Hippocampal formation (tissue), 2 donors: Measurements from ENCODE around the gene OLFML2A.

ENCODE experiments used
- DNase-seq, 2 donors: peaks; one replicate each; lab custom pipeline; 2025; lab: John Stamatoyannopoulos, UW

The OLFML2A gene

DNA sequence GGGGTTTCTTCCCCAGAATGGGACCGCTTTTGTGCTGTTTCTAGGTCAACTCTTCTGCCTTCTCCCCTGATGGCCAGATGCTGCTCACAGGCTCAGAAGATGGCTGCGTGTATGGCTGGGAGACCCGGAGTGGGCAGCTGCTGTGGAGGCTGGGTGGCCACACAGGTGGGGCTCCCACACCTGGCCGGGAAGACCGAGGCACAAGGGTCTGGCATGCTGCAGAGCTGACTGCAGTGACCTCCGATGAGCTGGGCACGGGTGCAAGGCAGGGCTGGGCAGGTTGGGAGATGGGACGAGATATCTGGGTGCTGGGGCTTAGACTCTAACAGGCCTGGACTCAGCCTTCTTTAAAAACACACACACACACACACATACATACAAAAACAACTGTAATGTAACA lies 77.2 kb downstream of the OLFML2A start:
- DNase-seq = no peak

DNA sequence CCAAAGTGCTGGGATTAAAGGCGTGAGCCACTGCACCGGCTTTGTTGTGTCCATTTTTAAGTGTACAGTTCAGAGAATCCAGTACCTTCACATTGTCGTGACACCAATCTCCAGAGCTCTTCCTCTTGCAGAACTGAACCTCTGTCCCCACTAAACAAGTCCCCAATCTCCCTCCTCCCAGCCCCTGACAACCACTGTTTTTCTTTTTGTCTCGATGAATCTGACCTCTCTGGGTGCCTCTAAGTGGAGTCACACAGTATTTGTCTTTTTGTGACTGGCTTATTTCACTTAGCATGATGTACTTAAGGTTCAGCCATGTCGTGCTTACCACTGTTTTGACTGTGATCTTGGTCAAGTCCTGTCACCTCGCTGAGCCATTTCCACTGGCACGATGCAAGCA lies 77.9 kb downstream of the OLFML2A start:
- no peak for DNase-seq

DNA sequence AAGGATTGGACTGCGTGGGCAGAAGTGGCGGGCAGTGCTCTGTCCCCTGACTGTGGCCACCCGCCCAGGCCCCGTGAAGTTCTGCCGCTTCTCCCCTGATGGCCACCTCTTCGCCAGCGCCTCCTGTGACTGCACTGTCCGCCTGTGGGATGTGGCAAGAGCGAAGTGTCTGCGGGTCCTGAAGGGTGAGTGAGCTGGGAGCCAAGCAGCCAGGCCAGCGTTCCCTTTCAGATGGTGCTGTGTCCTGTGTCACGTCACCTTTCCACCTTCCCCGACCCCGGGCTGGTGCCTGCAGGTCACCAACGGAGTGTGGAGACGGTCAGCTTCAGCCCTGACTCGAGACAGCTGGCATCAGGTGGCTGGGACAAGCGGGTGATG lies 78.6 kb downstream of the OLFML2A start:
- DNase-seq = no peak

DNA sequence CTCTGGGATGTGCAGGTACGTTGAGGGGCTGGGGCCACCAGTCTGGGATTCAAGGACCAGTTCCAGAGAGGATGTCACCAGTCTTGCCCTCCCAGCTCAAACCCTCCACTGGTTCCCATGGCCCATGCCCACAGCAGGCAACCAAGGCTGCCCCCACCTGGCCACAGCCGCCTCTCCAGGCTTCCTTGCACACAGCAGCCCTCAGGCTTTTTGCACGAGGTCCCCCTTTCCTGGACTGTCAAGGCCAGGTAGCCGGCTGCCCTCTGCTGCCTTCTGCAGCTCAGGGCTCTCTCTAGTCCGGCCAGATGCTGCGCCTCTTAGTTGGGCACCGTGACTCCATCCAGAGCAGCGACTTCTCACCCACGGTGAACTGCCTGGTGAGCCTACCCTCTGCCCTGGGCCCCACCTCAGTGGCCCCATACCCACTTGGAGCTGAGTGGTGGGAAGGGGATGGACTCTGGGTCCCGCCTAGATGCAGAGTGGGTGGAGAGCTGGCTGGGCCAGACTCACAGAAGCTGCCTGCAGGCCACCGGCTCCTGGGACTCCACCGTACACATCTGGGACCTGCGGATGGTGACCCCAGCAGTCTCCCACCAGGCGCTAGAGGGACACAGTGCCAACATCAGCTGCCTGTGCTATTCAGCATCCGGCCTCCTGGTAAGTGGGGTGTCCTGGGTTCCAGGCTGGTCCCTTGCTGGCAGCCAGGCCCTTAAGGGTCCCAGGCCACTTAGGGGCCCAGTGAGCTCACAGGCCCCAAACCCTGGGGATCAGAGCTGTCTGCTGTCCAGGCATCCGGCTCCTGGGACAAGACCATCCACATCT lies 79.2 kb downstream of the OLFML2A start:
- no peak for DNase-seq

DNA sequence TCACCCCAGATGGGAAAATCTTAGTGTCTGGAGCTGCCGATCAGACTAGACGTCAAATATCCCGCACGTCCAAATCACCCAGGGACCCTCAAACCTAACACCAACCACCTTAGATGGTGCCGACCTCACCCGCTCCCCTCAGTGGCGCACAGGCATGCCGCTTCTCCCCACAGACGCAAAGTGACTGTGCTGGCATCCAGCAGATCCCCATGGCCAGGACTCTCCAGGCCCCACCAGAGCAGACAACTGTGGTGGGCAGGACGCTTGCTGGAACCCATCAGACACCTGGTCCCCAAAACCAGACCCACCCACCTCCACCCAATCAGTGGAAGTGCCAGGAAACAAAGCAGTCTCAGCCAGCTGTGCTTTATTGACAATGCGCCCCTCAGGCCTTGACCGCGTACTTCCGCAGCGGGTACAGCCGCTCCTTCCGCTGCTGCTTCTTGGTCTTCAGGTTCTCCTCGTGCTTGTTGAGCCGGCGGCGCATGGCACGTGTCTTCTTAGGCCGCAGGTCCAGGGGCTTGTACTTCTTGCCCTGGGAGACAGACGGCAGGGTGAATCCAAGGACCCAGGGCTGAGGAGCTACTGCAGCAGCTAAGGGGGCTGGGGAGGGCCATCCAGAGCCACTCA lies 80.7 kb downstream of the OLFML2A start:
- no peak for DNase-seq

DNA sequence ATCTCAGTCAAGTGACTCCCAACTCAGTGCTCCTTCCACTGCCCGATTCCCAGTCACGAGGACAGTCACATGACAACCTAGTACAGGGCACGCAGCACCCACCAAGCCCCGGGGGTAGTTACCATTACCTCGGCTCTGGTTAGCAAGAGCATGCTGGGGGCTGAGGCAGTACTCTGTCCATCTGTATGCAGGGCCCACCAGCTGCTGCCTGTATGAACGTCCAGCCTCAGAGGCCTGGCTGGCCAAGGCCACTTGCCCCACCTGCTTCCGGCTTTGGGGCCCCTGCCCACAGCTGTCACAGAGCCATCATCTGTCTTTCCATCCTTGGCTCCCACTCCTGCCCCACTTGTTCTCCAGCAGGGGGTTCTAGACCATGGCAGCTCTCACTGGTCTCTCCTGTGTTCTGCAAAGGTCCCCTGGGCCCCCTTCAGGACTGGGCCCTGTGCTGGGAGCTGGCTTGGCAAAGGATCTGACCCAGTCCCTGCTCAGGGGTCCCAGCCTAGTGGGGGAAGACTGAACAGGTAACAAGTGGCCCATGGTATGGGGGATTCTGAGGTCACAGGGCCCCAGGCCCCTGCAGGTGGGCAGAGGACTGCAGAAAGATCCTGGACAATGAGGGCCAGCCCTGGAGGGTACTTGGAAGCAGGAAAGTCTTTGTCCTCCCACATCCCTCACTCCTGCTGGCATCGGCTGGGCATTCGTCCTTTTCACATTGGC lies 81.6 kb downstream of the OLFML2A start:
- no peak for DNase-seq

DNA sequence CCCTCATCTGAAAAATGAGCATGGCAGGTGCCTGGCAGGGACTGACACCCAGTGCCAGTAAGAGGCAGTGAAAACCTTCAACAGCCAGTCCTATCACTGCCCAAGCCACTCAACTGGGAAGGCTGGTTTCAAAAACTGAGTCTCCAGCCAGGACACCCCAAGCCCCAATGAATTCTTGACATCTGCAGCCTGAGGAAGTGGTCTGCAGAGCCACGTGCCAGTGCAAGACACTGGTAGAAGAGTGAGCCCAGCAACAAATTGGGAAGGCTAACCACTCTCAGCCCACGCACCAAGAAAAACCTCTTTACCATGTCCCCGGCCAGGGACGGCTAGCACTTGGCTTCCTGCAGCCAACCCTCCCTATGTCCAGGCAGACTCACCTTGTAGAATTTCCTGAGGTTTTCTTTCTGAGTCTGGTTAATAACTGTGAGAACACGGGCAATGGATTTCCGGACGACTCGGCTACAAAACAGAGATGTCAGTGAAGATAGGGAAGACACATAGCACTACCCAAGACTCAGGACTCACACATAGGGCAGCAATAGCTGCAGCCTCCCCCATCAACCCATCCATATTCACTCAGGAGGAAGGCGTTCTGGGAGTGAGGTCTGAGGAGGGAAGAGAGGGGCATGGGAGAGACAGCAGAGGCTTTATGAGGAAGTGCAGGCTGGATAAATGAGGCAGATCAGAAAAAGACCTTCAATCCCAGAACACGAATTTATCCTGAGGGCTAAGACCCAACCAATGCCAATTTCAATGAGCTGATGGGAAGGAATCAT lies 83.1 kb downstream of the OLFML2A start:
- DNase-seq = no peak

DNA sequence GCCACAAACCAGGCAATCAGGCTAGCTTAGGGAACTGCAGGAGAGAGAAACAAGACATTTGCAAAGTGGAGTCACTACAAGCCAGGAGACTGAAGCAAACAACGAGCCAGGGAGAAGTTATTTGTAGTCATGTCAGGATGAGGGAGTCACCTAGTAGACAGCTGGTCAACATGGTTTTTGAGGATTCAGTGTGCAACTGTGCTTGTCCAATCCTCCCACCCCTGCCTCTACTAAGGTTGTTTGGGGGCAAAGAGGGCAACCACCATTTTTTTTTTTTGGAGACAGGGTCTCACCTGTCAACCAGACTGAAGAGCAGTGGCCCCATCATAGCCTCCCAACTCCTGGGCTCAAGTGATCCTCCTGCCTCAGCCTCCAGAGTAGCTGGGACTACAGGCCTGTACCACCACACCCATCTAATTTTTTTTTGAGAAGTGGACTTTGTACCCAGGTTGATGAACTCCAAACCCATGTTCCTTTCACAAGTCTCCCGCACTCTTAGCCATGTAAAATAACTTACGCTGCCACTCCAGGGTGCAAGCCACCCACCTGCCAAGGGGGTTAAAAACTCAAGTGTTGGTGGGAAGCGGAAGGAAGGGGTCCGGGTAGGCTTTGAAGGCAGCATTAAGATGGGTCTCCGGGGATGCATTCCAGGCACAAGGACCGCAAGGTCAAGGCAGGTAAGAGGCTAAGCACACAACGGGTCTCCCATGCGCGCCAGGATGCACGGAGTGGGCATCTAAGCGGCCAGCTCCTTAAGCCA lies 83.8 kb downstream of the OLFML2A start:
- DNase-seq = no peak

DNA sequence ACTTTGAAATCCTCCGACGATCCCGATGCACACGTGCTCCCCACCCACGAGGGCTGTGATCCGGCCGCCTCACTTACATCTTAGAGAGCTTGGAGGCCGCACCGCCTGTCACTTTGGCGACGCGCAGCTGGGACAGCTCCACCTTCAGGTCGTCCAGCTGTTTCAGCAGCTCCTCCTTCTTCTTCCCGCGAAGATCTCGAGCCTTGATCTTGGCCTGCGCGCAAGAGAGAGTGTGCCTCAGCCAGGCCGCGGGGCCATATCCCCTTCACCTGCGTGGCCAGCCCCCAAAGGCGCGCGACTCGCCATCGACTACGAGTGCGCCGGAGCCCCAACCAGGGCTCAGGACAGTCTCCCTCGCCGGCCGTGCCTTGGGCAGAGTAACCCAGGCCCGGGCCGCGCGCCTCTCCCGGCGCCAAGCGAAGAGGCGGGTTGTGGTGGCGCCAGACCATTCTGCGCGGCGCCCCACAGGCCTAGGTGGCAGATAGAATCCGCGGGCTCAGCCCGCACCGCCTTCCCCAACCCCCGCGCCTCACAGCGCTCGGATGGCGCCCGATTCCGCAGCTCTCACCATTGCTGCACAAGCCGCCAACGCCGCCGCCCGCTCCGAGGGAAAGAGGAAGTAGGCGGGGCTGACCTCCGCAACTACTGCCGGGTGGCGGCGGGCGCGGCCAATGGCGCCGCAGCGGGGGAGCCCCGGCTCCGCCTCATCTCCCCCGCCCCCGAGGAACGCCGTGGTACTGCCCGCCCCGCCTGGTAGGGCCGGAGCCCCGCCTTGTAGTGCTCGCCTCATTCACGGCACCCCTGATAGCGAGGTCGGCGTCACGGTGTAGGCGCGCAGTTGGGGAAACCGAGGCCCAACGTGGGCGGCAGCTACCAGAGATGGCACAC lies 84.7 kb downstream of the OLFML2A start, which contains the start of the genes ARPC5L and RPL35:
TSS of gene ARPC5L (plus strand) at position 789 of the 888 bp plus-strand sequence. CDS start 7,161 bp downstream, outside the sequence.
TSS of gene RPL35 (minus strand) at position 616 of the 888 bp plus-strand sequence. CDS start at position 571, 45 bp downstream.
- peak; percentile 88 to 93 for DNase-seq

DNA sequence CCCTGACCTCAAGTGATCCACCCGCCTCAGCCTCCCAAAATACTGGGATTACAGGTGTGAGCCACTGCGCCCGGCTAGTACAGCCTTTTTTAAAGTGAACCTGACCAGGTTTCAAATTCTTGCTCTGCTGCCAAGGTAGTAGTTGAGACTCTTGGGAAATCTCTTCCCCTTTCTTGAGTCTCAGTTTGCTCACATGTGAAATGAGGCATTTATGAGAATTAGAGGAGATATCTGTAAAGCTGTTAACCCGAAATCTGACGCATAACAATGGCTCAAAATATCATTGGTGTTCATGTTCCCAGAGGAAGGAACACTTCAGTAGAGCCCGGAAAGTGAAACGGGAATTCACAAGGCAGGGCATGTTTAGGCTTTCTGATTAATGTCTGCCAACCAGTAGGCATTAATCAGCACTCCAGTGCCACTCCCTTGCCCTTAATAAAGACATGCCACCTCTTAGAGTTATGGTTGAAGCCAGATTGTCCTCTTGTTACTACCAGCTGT lies 86.5 kb downstream of the OLFML2A start:
- DNase-seq = no peak
